ENCODE measurements around the gene CES2. TPM values are rescaled to one million over a fixed set of nuclear protein-coding genes. Genes with fewer than 3 reads are reported as not detected.

The CES2 gene
- total and polyA plus RNA-seq, 9 of the 15 experiments (the other 6 are each of a cell fraction or from before 2014, with no cell fraction given) = 2.2 to 37.9 (median 24.4) TPM

DNA sequence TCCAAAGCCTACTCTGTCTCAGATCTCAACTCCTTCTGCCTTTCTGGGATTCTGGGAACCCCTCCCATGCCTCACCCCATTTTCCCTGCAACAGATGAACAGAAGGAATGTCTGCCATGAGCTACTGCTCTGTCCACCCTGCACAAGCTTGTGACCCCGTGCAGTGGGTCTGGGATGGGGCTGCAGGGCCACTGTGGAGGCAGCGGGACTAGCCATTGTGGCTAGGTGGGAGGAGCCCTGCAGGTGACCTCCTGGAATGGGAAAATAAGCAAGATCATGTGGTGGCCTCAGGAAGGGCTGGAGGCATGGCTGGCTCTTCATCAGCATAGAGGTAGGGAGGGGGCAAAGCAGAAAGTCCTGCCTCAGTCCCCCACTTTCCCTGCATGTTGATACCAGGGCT is 41.3 kb upstream of the CES2 start:
- no peaks in the 10 kb centered on the region for H4K20me1 ChIP-seq (replicated peaks; ENCODE audit: control insufficient read depth, insufficient read depth, low read length)
- no peak overlapping the region for H3K9ac ChIP-seq (ENCODE audit: insufficient read depth in 1 of 2, low read depth in 2 of 2, low read length in 2 of 2)
- H2AFZ ChIP-seq (ENCODE audit: low read depth, low read length) = no peak overlapping the region
- H3K27ac ChIP-seq (ENCODE audit: extremely low read depth, low read depth, low read length) = no peak overlapping the region
- no peaks in the 10 kb centered on the region for H3K27me3 ChIP-seq (ENCODE audit: control insufficient read depth in 2 of 2, insufficient read depth in 2 of 2, low read length in 2 of 2)
- WGBS (ENCODE audit: insufficient coverage, low coverage, missing lambda C conversion rate) = 55% methylated on average over 2 of the region's 2 CpGs
- no peak overlapping the region for H3K4me2 ChIP-seq (ENCODE audit: insufficient read depth, low read length)
- no peaks in the 10 kb centered on the region for H3K9me1 ChIP-seq (ENCODE audit: control insufficient read depth, insufficient read depth, low read length)
- H3K4me3 ChIP-seq = no peak overlapping the region
- in situ Hi-C loops (cut with MboI) (no loop called here), intact Hi-C loops (cut with micrococcal nuclease) (no loop called here)
- peaks cover 13% of the 10 kb centered on the region; the same call in 1 of the 3 replicates for H3K36me3 ChIP-seq (ENCODE audit: control insufficient read depth, insufficient read depth, low read length)
- H3K79me2 ChIP-seq (ENCODE audit: control insufficient read depth, insufficient read depth, low read length) = no peaks in the 10 kb centered on the region
- POLR2A ChIA-PET = interaction anchor here (3.0 kb wide), 1 partner anchor 34 kb away, joined by 15 read pairs; no protein-coding TSS in a partner anchor
- FAIRE-seq (no peak), DNase-seq (ENCODE audit: extremely low read depth in 1 of 4, low spot score in 3 of 4) (no peak), ATAC-seq (no peak)
- H3K9me3 ChIP-seq (replicated peaks; ENCODE audit: control insufficient read depth, insufficient read depth, low read depth, low read length) = no peaks in the 10 kb centered on the region
- CTCF ChIA-PET (ENCODE audit: low intra/inter-chr PET ratio) = interaction anchor here (2.8 to 4.3 kb wide), 2 partner anchors 31 to 34 kb away, joined by 10 to 41 read pairs; partner anchors contain the start of gene RRAD
- TF ChIP-seq ZNF239 (CRISPR knock-in tag; IDR thresholded peaks at IDR 0.05) = no peak
- H3K4me1 ChIP-seq (replicated peaks in 1 of 2; ENCODE audit: control insufficient read depth in 2 of 2, insufficient read depth in 2 of 2, low read length in 2 of 2) = peaks cover 4 to 15% of the 10 kb centered on the region in 2 experiments; a peak in 4 of 5 replicates
- BruUV-seq (replicated peaks) = no TSS peak

DNA sequence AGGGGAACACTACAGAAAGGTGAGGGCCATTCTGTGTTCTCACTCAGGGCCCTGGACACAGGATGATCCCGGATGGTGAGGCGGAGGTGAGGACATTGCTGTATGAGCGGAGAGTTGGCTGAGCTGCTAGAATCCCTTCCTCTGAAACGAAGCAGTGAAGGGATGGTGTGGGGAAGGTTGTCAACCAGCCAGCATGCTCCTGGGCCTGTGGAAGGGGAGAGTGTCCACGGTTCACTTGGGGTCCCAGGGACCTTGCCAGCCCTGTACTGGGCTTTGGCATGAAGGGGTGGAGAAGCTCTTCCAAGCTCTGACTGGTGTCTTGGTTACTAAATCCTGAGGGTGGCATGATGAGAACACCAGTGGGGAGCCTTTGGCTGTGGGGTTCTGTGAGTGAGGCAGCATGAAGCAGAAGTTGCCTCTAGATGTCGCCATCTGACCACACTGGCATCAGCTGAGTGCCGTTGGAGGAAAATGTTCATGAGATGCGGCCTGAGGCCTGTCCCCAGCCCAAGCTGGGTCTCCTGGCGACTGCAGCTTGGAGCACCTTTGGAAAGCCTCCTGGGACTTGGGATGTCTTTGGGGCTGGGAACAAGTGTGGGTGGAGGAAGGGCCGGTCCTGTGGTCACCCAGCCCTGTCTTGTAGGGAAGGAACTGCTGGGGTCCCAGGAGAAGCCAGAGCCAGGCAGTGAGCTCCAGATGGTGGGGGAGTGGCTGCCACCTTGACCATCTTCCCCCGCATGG is 40.2 kb upstream of the CES2 start:
- intact Hi-C loops (cut with micrococcal nuclease) = loop anchor here (1.0 to 5.0 kb wide), 3 partner anchors 33 to 122 kb away; no protein-coding TSS in a partner anchor
- H3K9me1 ChIP-seq (ENCODE audit: control insufficient read depth, insufficient read depth, low read length) = no peaks in the 10 kb centered on the region
- H3K36me3 ChIP-seq (ENCODE audit: control insufficient read depth, insufficient read depth, low read length) = peaks cover 10% of the 10 kb centered on the region; the same call in 1 of the 3 replicates
- FAIRE-seq = peak; percentile 94
- in situ Hi-C loops (cut with MboI) = loop anchor here (5.0 kb wide), 1 partner anchor 37 kb away; the partner anchor contains the start of gene CIAO2B
- no peaks in the 10 kb centered on the region for H3K79me2 ChIP-seq (ENCODE audit: control insufficient read depth, insufficient read depth, low read length)
- peaks cover 14 to 23% of the 10 kb centered on the region in 2 experiments for H3K4me1 ChIP-seq (replicated peaks in 1 of 2; ENCODE audit: control insufficient read depth in 2 of 2, insufficient read depth in 2 of 2, low read length in 2 of 2)
- H4K20me1 ChIP-seq (replicated peaks; ENCODE audit: control insufficient read depth, insufficient read depth, low read length) = no peaks in the 10 kb centered on the region
- ATAC-seq = peak; percentile 87
- H3K9ac ChIP-seq (ENCODE audit: insufficient read depth in 1 of 2, low read depth in 2 of 2, low read length in 2 of 2) = peak overlapping the region in 1 of 2 experiments; percentile 75; a peak in 2 of 4 replicates
- no TSS peak for BruUV-seq (replicated peaks)
- peak; percentile 57 to 88 (median 64) for DNase-seq (ENCODE audit: extremely low read depth in 1 of 4, low spot score in 3 of 4)
- H3K27ac ChIP-seq (ENCODE audit: extremely low read depth, low read depth, low read length) = no peak overlapping the region
- H3K4me3 ChIP-seq = no peak overlapping the region
- no peaks in the 10 kb centered on the region for H3K9me3 ChIP-seq (replicated peaks; ENCODE audit: control insufficient read depth, insufficient read depth, low read depth, low read length)
- WGBS (ENCODE audit: insufficient coverage, low coverage, missing lambda C conversion rate) = 11% methylated on average over 10 of the region's 11 CpGs
- CTCF ChIA-PET (ENCODE audit: low intra/inter-chr PET ratio) = interaction anchor here (0.6 to 4.3 kb wide), 6 partner anchors 30 to 84 kb away, joined by 3 to 41 read pairs (median 4); partner anchors contain the start of genes CES2 and RRAD
- H2AFZ ChIP-seq (ENCODE audit: low read depth, low read length) = peak overlapping the region; percentile 38; the same call in 1 of the 2 replicates
- no peak overlapping the region for H3K4me2 ChIP-seq (ENCODE audit: insufficient read depth, low read length)
- no peaks in the 10 kb centered on the region for H3K27me3 ChIP-seq (ENCODE audit: control insufficient read depth in 2 of 2, insufficient read depth in 2 of 2, low read length in 2 of 2)
- POLR2A ChIA-PET = interaction anchor here (0.6 to 3.0 kb wide), 4 partner anchors 15 to 281 kb away, joined by 3 to 15 read pairs (median 3); partner anchors contain the start of gene PDP2
- TF ChIP-seq, protein P1, sequence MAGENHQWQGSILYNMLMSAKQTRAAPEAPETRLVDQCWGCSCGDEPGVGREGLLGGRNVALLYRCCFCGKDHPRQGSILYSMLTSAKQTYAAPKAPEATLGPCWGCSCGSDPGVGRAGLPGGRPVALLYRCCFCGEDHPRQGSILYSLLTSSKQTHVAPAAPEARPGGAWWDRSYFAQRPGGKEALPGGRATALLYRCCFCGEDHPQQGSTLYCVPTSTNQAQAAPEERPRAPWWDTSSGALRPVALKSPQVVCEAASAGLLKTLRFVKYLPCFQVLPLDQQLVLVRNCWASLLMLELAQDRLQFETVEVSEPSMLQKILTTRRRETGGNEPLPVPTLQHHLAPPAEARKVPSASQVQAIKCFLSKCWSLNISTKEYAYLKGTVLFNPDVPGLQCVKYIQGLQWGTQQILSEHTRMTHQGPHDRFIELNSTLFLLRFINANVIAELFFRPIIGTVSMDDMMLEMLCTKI (IDR thresholded peaks at IDR 0.05; ENCODE audit: partially characterized antibody) = no peak
- no peak for TF ChIP-seq TCFL5 (CRISPR knock-in tag; conservative IDR thresholded peaks at IDR 0.05)
- TF ChIP-seq TCF7L2 (IDR thresholded peaks at IDR 0.05; ENCODE audit: low read depth, low read length) = no peak
- no peak for TF ChIP-seq ZEB2 (IDR thresholded peaks at IDR 0.05)
- no peak for TF ChIP-seq BCL6 (CRISPR knock-in tag; IDR thresholded peaks at IDR 0.05)
- no peak for TF ChIP-seq PTRF (tag; IDR thresholded peaks at IDR 0.05)
- peak; percentile 35; the same call in 1 of the 2 replicates for TF ChIP-seq ZNF263 (CRISPR knock-in tag; IDR thresholded peaks at IDR 0.05; ENCODE audit: borderline replicate concordance)
- TF ChIP-seq ATF7 (IDR thresholded peaks at IDR 0.05) = 0 out of 2 replicates have a peak, but pooled peaks have one; percentile 51
- 0 out of 2 replicates have a peak, but pooled peaks have one; percentile 9 for TF ChIP-seq RUNX1 (IDR thresholded peaks at IDR 0.05; ENCODE audit: low read depth)
- TF ChIP-seq SMARCE1 (IDR thresholded peaks at IDR 0.05) = no peak
- TF ChIP-seq HOXB6 (CRISPR knock-in tag; IDR thresholded peaks at IDR 0.05; ENCODE audit: borderline replicate concordance) = no peak
- no peak for TF ChIP-seq ELF4 (CRISPR knock-in tag; IDR thresholded peaks at IDR 0.05)
